Spleen (tissue), 11 donors: ENCODE data around the gene MCC. TPM values are rescaled to one million over a fixed set of nuclear protein-coding genes. Genes with fewer than 3 reads are reported as not detected.

Experiments used
- DNase-seq: peaks from one replicate; pipeline ENCODE4 v3.0.0-alpha.2; 2020
- H3K27ac ChIP-seq, 8 donors: fragments of 200-600 bp; sonication (generic) in 7 of 8; 1 replicate in 4 of 8; 2 replicates in 4 of 8; pipeline versions ENCODE4 v1.5.0 to v1.8.0; 2016 to 2021; ENCODE audit warnings: inconsistent platforms in 4 of 8, mild to moderate bottlenecking in 4 of 8, moderate library complexity in 1 of 8
- H3K27me3 ChIP-seq, 7 donors: fragments of 200-600 bp; sonication (generic) in 6 of 7; replicated peaks in 1 of 7; 1 replicate in 4 of 7; 2 replicates in 3 of 7; pipeline versions ENCODE4 v1.5.0 to v1.8.0; 2016 to 2021; ENCODE audit warnings: inconsistent platforms in 3 of 7, mild to moderate bottlenecking in 1 of 7
- H3K36me3 ChIP-seq, 6 donors: fragments of 200-600 bp; sonication (generic) in 5 of 6; 1 replicate in 4 of 6; 2 replicates in 2 of 6; pipeline versions ENCODE4 v1.5.0 to v1.8.0; 2016 to 2021; ENCODE audit warnings: inconsistent platforms in 2 of 6
- H3K4me1 ChIP-seq, 6 donors: fragments of 200-600 bp; sonication (generic) in 5 of 6; 1 replicate in 3 of 6; 2 replicates in 3 of 6; pipeline versions ENCODE4 v1.5.0 to v1.8.0; 2016 to 2021; ENCODE audit warnings: inconsistent platforms in 3 of 6
- H3K4me3 ChIP-seq, 8 donors: fragments of 200-600 bp; sonication (generic) in 7 of 8; 1 replicate in 4 of 8; 2 replicates in 4 of 8; pipeline versions ENCODE4 v1.5.0 to v1.8.0; 2016 to 2021; ENCODE audit warnings: inconsistent platforms in 4 of 8, mild to moderate bottlenecking in 4 of 8, moderate library complexity in 2 of 8
- H3K9me3 ChIP-seq, 8 donors: fragments of 200-600 bp; sonication (generic) in 7 of 8; 1 replicate in 4 of 8; 2 replicates in 4 of 8; pipeline versions ENCODE4 v1.5.0 to v1.8.0; 2016 to 2021; ENCODE audit warnings: inconsistent platforms in 4 of 8
- CTCF ChIP-seq, 11 experiments: fragments of 200-600 bp in 7 of 11; fragments of 450-650 bp in 4 of 11; sonication (generic) in 4 of 11; IDR thresholded peaks in 8 of 11; conservative IDR thresholded peaks in 3 of 11; 1 replicate in 7 of 11; 2 replicates in 4 of 11; pipeline versions ENCODE4 v1.4.0 to v1.8.0; 2016 to 2021; ENCODE audit warnings: antibody characterized with exemption in 11 of 11, inconsistent platforms in 4 of 11, mild to moderate bottlenecking in 1 of 11
- POLR2A ChIP-seq, 3 donors: fragments of 450-650 bp; IDR thresholded peaks; one replicate each; pipeline ENCODE4 v1.5.1; 2017; ENCODE audit warnings: antibody characterized with exemption in 3 of 3, mild to moderate bottlenecking in 1 of 3
- POLR2AphosphoS5 ChIP-seq, 3 donors: sonication (generic); formaldehyde crosslinking; IDR thresholded peaks; one replicate each; pipeline ENCODE4 v1.5.1; 2017; ENCODE audit warnings: antibody characterized with exemption in 3 of 3
- WGBS, 5 donors: extraction: QIAGEN DNeasy Blood & Tissue Kit in 3 of 5; methylation state at CpG; one replicate each; pipeline versions ENCODE4 v1.1.5 to v1.1.7; 2013 to 2018; 5-methylcytosine and 5-hydroxymethylcytosine counted together
- intact Hi-C: fragments of 100-400 bp; cut with DNase I; formaldehyde crosslinking; loops from one replicate; pipeline ENCODE4 v1.15.0; 2023; ENCODE audit warnings: low total_unique reads
- polyA plus RNA-seq, 3 donors: library from polyadenylated mRNA; stranded (reverse); fragments of 200-250 nt; gene quantifications; one replicate each; pipeline ENCODE4 v1.2.1, GENCODE V29; 2013
- total RNA-seq, 7 donors: library from RNA; depleted of rRNA in 3 of 7; stranded (reverse); fragments of >200 nt in 3 of 7; fragmentation: NEBNext Ultra II Directional in 4 of 7; extraction: Animal tissue kit (Norgen Biotek cat#: 25700) in 4 of 7; gene quantifications; one replicate each; pipeline versions ENCODE4 v1.1.0 to v1.2.1, GENCODE V29; 2016 to 2021
- donor health status: healthy with polysubstance abuse.
- donor health status: DM: no; HTN: no; CAD: no; lungs with moderate emphysema.
- donor health status: DM: no; HTN: no; CAD: no.
- donor health status: Bipolar disorder and iron deficiency.
- donor health status: healthy.
- donor health status: DM: no; HTN: no; CAD: no.
- donor health status: DM: yes; HTN: yes; CAD: no.

MCC gene
- total and polyA plus RNA-seq, 10 donors: 1.3 to 32.8 (median 15.8) TPM

GRCh38 chr5:113249206-113249605, 239.0 kb downstream of the MCC start:
- peak overlapping the region in 1 of 8 donors; percentile 54 for H3K27ac ChIP-seq
- H3K4me1 ChIP-seq: peaks cover 0 to 10% (median 2%) of the 10 kb centered on the region in 6 donors
- H3K9me3 ChIP-seq: no peaks in the 10 kb centered on the region
- intact Hi-C loops: no loop called here
- DNase-seq: no peak
- 82 to 97% (median 90%) methylated on average over 1 of the region's 1 CpG for WGBS, 5 donors
- no peaks in the 10 kb centered on the region for H3K36me3 ChIP-seq
- TF ChIP-seq CTCF (IDR thresholded peaks at IDR 0.05 in 8 of 11, conservative IDR thresholded peaks at IDR 0.05 in 3 of 11) (no peak), POLR2A (IDR thresholded peaks at IDR 0.05) (no peak), POLR2AphosphoS5 (IDR thresholded peaks at IDR 0.05) (no peak)
- no peaks in the 10 kb centered on the region for H3K27me3 ChIP-seq
- H3K4me3 ChIP-seq: no peak overlapping the region

GRCh38 chr5:113246361-113246870, 241.8 kb downstream of the MCC start:
- TF ChIP-seq CTCF (IDR thresholded peaks at IDR 0.05 in 8 of 11, conservative IDR thresholded peaks at IDR 0.05 in 3 of 11) (no peak), POLR2A (IDR thresholded peaks at IDR 0.05) (no peak), POLR2AphosphoS5 (IDR thresholded peaks at IDR 0.05) (no peak)
- Histone ChIP-seq H3K36me3 (no peaks in the 10 kb centered on the region), H3K27me3 (no peaks in the 10 kb centered on the region), H3K4me3 (no peak overlapping the region), H3K9me3 (no peaks in the 10 kb centered on the region), H3K4me1 (peaks cover 0 to 10% (median 2%) of the 10 kb centered on the region in 6 donors), H3K27ac (peak overlapping the region in 7 of 8 donors; percentile 42 to 71 (median 59))
- intact Hi-C loops: no loop called here
- 37 to 62% (median 50%) methylated on average over 5 of the region's 5 CpGs for WGBS, 5 donors
- no peak for DNase-seq

- Histone ChIP-seq H3K4me1 (peaks cover 0 to 7% (median 1%) of the 10 kb centered on the region in 6 donors), H3K9me3 (no peaks in the 10 kb centered on the region), H3K36me3 (no peaks in the 10 kb centered on the region), H3K27me3 (no peaks in the 10 kb centered on the region), H3K27ac (peak overlapping the region in 7 of 8 donors; percentile 42 to 71 (median 59)), H3K4me3 (no peak overlapping the region)
- TF ChIP-seq CTCF (IDR thresholded peaks at IDR 0.05 in 8 of 11, conservative IDR thresholded peaks at IDR 0.05 in 3 of 11): no peak
- TF ChIP-seq POLR2A (IDR thresholded peaks at IDR 0.05): no peak
- no peak for TF ChIP-seq POLR2AphosphoS5 (IDR thresholded peaks at IDR 0.05)
- WGBS, 5 donors: 63 to 76% (median 70%) methylated on average over 2 of the region's 2 CpGs
- DNase-seq: no peak
- intact Hi-C loops: no loop called here
Measured at GRCh38 chr5:113245427-113246225, 242.6 kb downstream of the MCC start.

- WGBS, 5 donors: 84 to 96% (median 95%) methylated on average over 9 of the region's 9 CpGs
- Histone ChIP-seq H3K4me1 (peaks cover 0 to under 1% (median 0%) of the 10 kb centered on the region in 6 donors), H3K4me3 (no peak overlapping the region), H3K27ac (peak overlapping the region in 3 of 8 donors; percentile 52 to 67 (median 59)), H3K9me3 (no peaks in the 10 kb centered on the region), H3K27me3 (no peaks in the 10 kb centered on the region), H3K36me3 (no peaks in the 10 kb centered on the region)
- TF ChIP-seq POLR2A (IDR thresholded peaks at IDR 0.05) (no peak), POLR2AphosphoS5 (IDR thresholded peaks at IDR 0.05) (no peak), CTCF (IDR thresholded peaks at IDR 0.05 in 8 of 11, conservative IDR thresholded peaks at IDR 0.05 in 3 of 11) (no peak)
- intact Hi-C loops: no loop called here
- no peak for DNase-seq
Measured at GRCh38 chr5:113244966-113245365, 243.3 kb downstream of the MCC start.
